Smooth muscle cell (in vitro differentiated cells): ENCODE results near the gene BHLHE23. TPM values are rescaled to one million over a fixed set of nuclear protein-coding genes. Genes with fewer than 3 reads are reported as not detected.

Experiments used
- DNase-seq: peaks from one replicate; lab custom pipeline; 2025; ENCODE audit not compliant: unreplicated experiment; lab: John Stamatoyannopoulos, UW
- H2AFZ ChIP-seq: fragments of 200-600 bp; sonication (generic); 2 replicates; pipeline ENCODE4 v1.6.0; 2016; ENCODE audit warnings: antibody characterized with exemption, low read depth, mild to moderate bottlenecking
- H3F3A ChIP-seq: fragments of 200-600 bp; sonication (generic); 2 replicates; pipeline ENCODE4 v1.6.0; 2017; ENCODE audit warnings: antibody characterized with exemption, low read depth
- H3K27ac ChIP-seq: fragments of 200-600 bp; sonication (generic); 2 replicates; pipeline ENCODE4 v1.5.1; 2016; ENCODE audit warnings: low read depth, mild to moderate bottlenecking
- H3K27me3 ChIP-seq: fragments of 200-600 bp; sonication (generic); 2 replicates; pipeline ENCODE4 v1.6.1; 2016; ENCODE audit warnings: low read depth, mild to moderate bottlenecking
- H3K36me3 ChIP-seq: fragments of 200-600 bp; sonication (generic); 2 replicates; pipeline ENCODE4 v1.5.1; 2016; ENCODE audit warnings: low read depth
- H3K4me1 ChIP-seq: fragments of 200-600 bp; sonication (generic); 2 replicates; pipeline ENCODE4 v1.5.1; 2016; ENCODE audit warnings: low read depth
- H3K4me2 ChIP-seq: fragments of 200-600 bp; sonication (generic); 2 replicates; pipeline ENCODE4 v1.6.0; 2016; ENCODE audit warnings: mild to moderate bottlenecking
- H3K4me3 ChIP-seq: fragments of 200-600 bp; sonication (generic); 2 replicates; pipeline ENCODE4 v1.5.1; 2016; ENCODE audit warnings: mild to moderate bottlenecking
- H3K79me2 ChIP-seq: fragments of 200-600 bp; sonication (generic); 2 replicates; pipeline ENCODE4 v1.6.0; 2016; ENCODE audit warnings: low read depth, mild to moderate bottlenecking
- H3K9ac ChIP-seq: fragments of 200-600 bp; sonication (generic); 2 replicates; pipeline ENCODE4 v1.6.0; 2016; ENCODE audit warnings: low read depth
- H3K9me3 ChIP-seq: fragments of 200-600 bp; sonication (generic); replicated peaks from 2 replicates; pipeline ENCODE4 v1.5.1; 2016; ENCODE audit warnings: low read depth
- H4K20me1 ChIP-seq: fragments of 200-600 bp; sonication (generic); 2 replicates; pipeline ENCODE4 v1.6.0; 2016; ENCODE audit warnings: low read depth
- WGBS: methylation state at CpG from one replicate; pipeline ENCODE4 v1.1.7; 2016; ENCODE audit warnings: low lambda C conversion rate; 5-methylcytosine and 5-hydroxymethylcytosine counted together
- polyA plus RNA-seq: library from polyadenylated mRNA; unstranded; fragments of >200 nt; fragmentation: Nextera tagmentation; extraction: Ambion mirVana; gene quantifications from 2 replicates; pipeline ENCODE4 v1.2.1, GENCODE V29; 2016
- total RNA-seq: library from RNA; depleted of rRNA; stranded (reverse); fragments of >200 nt; gene quantifications from 2 replicates; pipeline ENCODE4 v1.2.3, GENCODE V29; 2014
- TF ChIP-seq, protein P1 (sequence below): fragments of 200-600 bp; sonication (generic); IDR thresholded peaks from 2 replicates; pipeline ENCODE4 v1.5.1; 2017; ENCODE audit warnings: borderline replicate concordance, mild to moderate bottlenecking, antibody characterized with exemption; ENCODE audit not compliant: insufficient read depth, poor library complexity, severe bottlenecking

Gene BHLHE23
- total and polyA plus RNA-seq, 2 experiments from 2014 or later = not detected

DNA sequence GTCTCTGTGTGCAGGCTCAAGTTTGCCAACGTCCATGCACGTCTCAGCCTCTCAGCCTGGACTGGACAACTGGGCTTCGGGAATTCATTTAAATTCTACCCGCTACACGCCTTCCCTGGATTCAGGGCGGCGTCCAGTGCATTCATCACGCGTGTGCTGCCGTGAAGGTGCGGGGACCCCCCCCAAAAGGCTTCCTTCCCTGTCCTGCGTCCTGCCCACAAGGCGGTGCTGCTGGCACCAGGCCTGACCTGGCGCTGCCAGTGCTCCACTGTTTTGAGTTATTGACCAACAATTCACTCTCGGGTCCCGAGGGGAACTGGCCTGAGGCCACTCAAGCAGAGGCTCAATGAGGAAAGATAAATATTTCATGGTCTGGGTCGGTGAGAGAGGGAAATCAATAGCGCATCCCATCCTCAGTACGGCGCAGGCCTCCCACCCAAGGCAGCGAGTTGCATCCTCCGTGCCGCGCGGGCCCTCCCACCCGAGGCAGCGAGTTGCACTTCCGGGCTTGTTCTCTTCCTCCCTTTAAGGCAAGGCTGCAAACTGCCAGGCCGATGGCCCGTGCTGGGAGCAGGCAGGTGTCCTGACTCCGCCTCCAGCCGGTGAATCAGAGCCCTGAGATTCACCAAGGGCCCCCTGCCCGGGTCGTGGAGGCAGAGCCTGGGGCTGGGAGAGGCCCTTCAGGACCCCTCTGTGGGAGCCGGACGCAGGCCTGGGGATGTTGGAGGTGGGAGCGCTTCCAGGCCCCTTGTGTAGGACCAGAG is 22.8 kb upstream of the BHLHE23 start:
- Histone ChIP-seq H3K9ac (no peak overlapping the region), H3F3A (no peaks in the 10 kb centered on the region), H3K4me1 (peaks cover 8% of the 10 kb centered on the region), H2AFZ (no peak overlapping the region), H3K27me3 (peaks cover 76% of the 10 kb centered on the region), H3K36me3 (no peaks in the 10 kb centered on the region), H3K4me3 (no peak overlapping the region), H3K9me3 (no peaks in the 10 kb centered on the region), H3K27ac (no peak overlapping the region), H3K4me2 (no peak overlapping the region), H3K79me2 (no peaks in the 10 kb centered on the region), H4K20me1 (no peaks in the 10 kb centered on the region)
- no peak for DNase-seq
- TF ChIP-seq, protein P1, sequence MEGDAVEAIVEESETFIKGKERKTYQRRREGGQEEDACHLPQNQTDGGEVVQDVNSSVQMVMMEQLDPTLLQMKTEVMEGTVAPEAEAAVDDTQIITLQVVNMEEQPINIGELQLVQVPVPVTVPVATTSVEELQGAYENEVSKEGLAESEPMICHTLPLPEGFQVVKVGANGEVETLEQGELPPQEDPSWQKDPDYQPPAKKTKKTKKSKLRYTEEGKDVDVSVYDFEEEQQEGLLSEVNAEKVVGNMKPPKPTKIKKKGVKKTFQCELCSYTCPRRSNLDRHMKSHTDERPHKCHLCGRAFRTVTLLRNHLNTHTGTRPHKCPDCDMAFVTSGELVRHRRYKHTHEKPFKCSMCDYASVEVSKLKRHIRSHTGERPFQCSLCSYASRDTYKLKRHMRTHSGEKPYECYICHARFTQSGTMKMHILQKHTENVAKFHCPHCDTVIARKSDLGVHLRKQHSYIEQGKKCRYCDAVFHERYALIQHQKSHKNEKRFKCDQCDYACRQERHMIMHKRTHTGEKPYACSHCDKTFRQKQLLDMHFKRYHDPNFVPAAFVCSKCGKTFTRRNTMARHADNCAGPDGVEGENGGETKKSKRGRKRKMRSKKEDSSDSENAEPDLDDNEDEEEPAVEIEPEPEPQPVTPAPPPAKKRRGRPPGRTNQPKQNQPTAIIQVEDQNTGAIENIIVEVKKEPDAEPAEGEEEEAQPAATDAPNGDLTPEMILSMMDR = no peak
- 68% methylated on average over 37 of the region's 37 CpGs for WGBS

DNA sequence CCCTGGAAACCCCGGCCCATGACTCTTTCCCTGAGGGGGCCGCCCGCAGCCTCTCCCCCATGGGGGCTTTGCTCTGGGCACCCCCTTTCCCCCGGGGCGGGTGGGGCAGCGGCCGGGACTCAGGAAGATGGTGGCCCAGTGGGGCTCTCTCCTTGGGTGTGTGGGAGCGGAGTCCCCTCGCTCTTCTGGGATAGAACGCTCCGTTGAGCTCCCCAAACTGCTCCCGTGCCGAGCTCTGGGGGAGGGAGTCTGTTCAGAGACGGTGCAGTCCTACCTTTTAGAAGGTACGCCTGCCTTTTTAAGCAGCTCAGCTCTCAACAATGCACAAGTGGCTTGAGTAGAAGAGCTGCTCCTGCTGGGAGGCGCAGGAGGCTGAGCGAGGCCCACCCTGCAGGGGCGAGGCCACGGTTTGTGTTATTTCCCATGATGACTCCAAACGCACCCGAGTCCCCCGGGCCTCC is 21.7 kb upstream of the BHLHE23 start:
- no peaks in the 10 kb centered on the region for H4K20me1 ChIP-seq
- no peaks in the 10 kb centered on the region for H3K79me2 ChIP-seq
- peaks cover 2% of the 10 kb centered on the region for H3K4me1 ChIP-seq
- H3F3A ChIP-seq = no peaks in the 10 kb centered on the region
- H2AFZ ChIP-seq = no peak overlapping the region
- peaks cover 74% of the 10 kb centered on the region for H3K27me3 ChIP-seq
- WGBS = 72% methylated on average over 20 of the region's 22 CpGs
- H3K9me3 ChIP-seq = no peaks in the 10 kb centered on the region
- no peak overlapping the region for H3K4me3 ChIP-seq
- no peak overlapping the region for H3K4me2 ChIP-seq
- H3K36me3 ChIP-seq = no peaks in the 10 kb centered on the region
- TF ChIP-seq, protein P1 = no peak
- H3K27ac ChIP-seq = no peak overlapping the region
- no peak for DNase-seq
- no peak overlapping the region for H3K9ac ChIP-seq

DNA sequence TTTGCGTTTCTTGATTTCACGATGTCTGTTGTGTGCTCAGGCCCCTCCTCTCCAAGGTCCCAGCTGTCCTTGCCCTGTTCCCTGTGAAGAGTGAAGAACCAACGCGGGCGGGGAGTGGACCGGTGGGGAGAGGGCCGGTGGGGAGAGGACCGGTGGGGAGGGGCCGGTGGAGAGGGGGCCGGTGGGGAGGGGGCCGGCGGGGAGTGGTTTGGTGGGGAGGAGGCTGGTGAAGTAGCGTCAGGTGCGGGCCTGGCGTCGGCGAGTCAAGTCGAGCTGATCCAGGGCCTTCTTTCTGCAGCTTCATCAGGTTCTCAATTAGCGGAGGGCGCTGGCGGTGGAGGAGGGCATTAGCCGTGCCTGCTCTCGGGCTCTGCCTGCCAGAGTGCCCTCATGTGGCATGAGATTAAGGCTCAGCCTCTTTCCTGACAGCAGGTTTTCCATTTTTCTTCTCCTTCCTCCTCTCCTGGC is 21.2 kb upstream of the BHLHE23 start:
- Histone ChIP-seq H3K9me3 (no peaks in the 10 kb centered on the region), H3K4me2 (no peak overlapping the region), H3K9ac (no peak overlapping the region), H3K27me3 (peaks cover 69% of the 10 kb centered on the region), H2AFZ (no peak overlapping the region), H3K4me1 (no peaks in the 10 kb centered on the region), H3F3A (no peaks in the 10 kb centered on the region), H3K79me2 (no peaks in the 10 kb centered on the region), H3K4me3 (no peak overlapping the region), H3K27ac (no peak overlapping the region), H4K20me1 (no peaks in the 10 kb centered on the region), H3K36me3 (no peaks in the 10 kb centered on the region)
- TF ChIP-seq, protein P1 = no peak
- DNase-seq = no peak
- WGBS = 21% methylated on average over 3 of the region's 23 CpGs
